Measurements from ENCODE around the gene TRIM31.

- no peak for TF ChIP-seq POLR2A (IDR thresholded peaks at IDR 0.05)
- TF ChIP-seq, protein P1, sequence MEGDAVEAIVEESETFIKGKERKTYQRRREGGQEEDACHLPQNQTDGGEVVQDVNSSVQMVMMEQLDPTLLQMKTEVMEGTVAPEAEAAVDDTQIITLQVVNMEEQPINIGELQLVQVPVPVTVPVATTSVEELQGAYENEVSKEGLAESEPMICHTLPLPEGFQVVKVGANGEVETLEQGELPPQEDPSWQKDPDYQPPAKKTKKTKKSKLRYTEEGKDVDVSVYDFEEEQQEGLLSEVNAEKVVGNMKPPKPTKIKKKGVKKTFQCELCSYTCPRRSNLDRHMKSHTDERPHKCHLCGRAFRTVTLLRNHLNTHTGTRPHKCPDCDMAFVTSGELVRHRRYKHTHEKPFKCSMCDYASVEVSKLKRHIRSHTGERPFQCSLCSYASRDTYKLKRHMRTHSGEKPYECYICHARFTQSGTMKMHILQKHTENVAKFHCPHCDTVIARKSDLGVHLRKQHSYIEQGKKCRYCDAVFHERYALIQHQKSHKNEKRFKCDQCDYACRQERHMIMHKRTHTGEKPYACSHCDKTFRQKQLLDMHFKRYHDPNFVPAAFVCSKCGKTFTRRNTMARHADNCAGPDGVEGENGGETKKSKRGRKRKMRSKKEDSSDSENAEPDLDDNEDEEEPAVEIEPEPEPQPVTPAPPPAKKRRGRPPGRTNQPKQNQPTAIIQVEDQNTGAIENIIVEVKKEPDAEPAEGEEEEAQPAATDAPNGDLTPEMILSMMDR (IDR thresholded peaks at IDR 0.05) = no peak
Measured at GRCh38 chr6:30136570-30137286, 23.8 kb upstream of the TRIM31 start.
